Measurements from ENCODE around the gene BCL2L13.

DNA sequence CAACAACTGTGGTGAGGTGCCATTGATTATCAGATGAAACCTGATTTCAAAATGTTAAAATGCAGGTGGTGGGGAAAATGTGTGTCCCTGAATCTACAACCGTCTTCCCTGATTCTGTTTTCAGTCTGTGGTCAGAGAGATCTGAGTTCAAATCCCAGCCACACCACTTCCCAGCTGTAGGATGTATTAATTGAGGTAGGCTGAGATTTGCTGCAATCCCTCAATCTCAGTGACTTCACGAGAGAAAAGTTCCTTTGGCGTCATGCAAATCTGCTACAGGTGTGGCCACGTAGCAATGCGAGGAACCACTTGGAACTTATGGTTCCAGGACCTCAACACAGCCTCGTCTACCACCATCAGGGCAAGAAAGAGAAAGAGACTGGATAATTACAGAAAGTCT lies 56.2 kb downstream of the BCL2L13 start:
- no peak for TF ChIP-seq POLR2A (IDR thresholded peaks at IDR 0.05)
- TF ChIP-seq POLR2AphosphoS5 (IDR thresholded peaks at IDR 0.05): no peak
